H9 (cell line): ENCODE measurements around the gene CAVIN1. TPM values are rescaled to one million over a fixed set of nuclear protein-coding genes. Genes with fewer than 3 reads are reported as not detected.

Experiments
- DNase-seq: peaks from one replicate; pipeline ENCODE4 v3.0.0-alpha.2; 2017
- H2AFZ ChIP-seq: one replicate; pipeline ENCODE4 v1.6.1; 2013; ENCODE audit warnings: mild to moderate bottlenecking, low read length, control low read depth, moderate library complexity
- H2AK5ac ChIP-seq: 2 replicates; pipeline ENCODE4 v1.6.1; 2013; ENCODE audit warnings: low read length, control low read depth, mixed read lengths; ENCODE audit not compliant: insufficient read length
- H2BK120ac ChIP-seq: one replicate; pipeline ENCODE4 v1.6.1; 2013; ENCODE audit warnings: low read depth, mild to moderate bottlenecking, low read length, control low read depth, inconsistent platforms; ENCODE audit not compliant: poor library complexity, severe bottlenecking
- H2BK12ac ChIP-seq: 2 replicates; pipeline ENCODE4 v1.6.1; 2013; ENCODE audit warnings: low read length, control low read depth, mixed read lengths, low read depth; ENCODE audit not compliant: insufficient read length
- H2BK15ac ChIP-seq: 2 replicates; pipeline ENCODE4 v1.6.1; 2013; ENCODE audit warnings: low read depth, low read length, control low read depth
- H2BK20ac ChIP-seq: one replicate; pipeline ENCODE4 v1.6.1; 2013; ENCODE audit warnings: low read depth, mild to moderate bottlenecking, low read length, control low read depth, inconsistent platforms; ENCODE audit not compliant: poor library complexity, severe bottlenecking
- H2BK5ac ChIP-seq: 2 replicates; pipeline ENCODE4 v1.6.1; 2013; ENCODE audit warnings: low read length, control low read depth, mixed read lengths; ENCODE audit not compliant: insufficient read length
- H3K14ac ChIP-seq: 2 replicates; pipeline ENCODE4 v1.6.1; 2013; ENCODE audit warnings: low read length, control low read depth; ENCODE audit not compliant: insufficient read depth
- H3K18ac ChIP-seq: 2 replicates; pipeline ENCODE4 v1.6.1; 2013; ENCODE audit warnings: low read depth, mild to moderate bottlenecking, mixed read lengths, low read length, control low read depth; ENCODE audit not compliant: insufficient read length
- H3K23ac ChIP-seq: 2 replicates; pipeline ENCODE4 v1.6.1; 2013; ENCODE audit warnings: low read length, control low read depth, mixed read lengths, low read depth; ENCODE audit not compliant: insufficient read length
- H3K23me2 ChIP-seq: 2 replicates; pipeline ENCODE4 v1.6.1; 2013; ENCODE audit warnings: low read depth, mild to moderate bottlenecking, mixed read lengths, low read length, control low read depth; ENCODE audit not compliant: insufficient read length, poor library complexity, severe bottlenecking
- H3K27ac ChIP-seq: 2 replicates; pipeline ENCODE4 v1.5.1; 2013; ENCODE audit warnings: low read length, control low read depth, mixed read lengths, low read depth; ENCODE audit not compliant: insufficient read length
- H3K27me3 ChIP-seq: 2 replicates; pipeline ENCODE4 v1.6.1; 2013; ENCODE audit warnings: low read length, control low read depth, inconsistent platforms; ENCODE audit not compliant: insufficient read depth
- H3K4ac ChIP-seq: 2 replicates; pipeline ENCODE4 v1.6.1; 2013; ENCODE audit warnings: low read depth, mild to moderate bottlenecking, control low read depth, inconsistent platforms, low read length, moderate library complexity
- H3K4me1 ChIP-seq: 2 replicates; pipeline ENCODE4 v1.6.1; 2013; ENCODE audit warnings: low read length, control low read depth, inconsistent platforms; ENCODE audit not compliant: insufficient read depth
- H3K4me2 ChIP-seq: 2 replicates; pipeline ENCODE4 v1.6.1; 2013; ENCODE audit warnings: low read length, control low read depth, mixed read lengths; ENCODE audit not compliant: insufficient read length, insufficient read depth
- H3K56ac ChIP-seq: 2 replicates; pipeline ENCODE4 v1.6.1; 2013; ENCODE audit warnings: low read depth, mild to moderate bottlenecking, mixed read lengths, low read length, control low read depth; ENCODE audit not compliant: insufficient read length
- H3K79me1 ChIP-seq: 2 replicates; pipeline ENCODE4 v1.6.1; 2013; ENCODE audit warnings: low read depth, mild to moderate bottlenecking, moderate library complexity, low read length, control low read depth, inconsistent platforms; ENCODE audit not compliant: insufficient read depth, poor library complexity, severe bottlenecking
- H3K79me2 ChIP-seq: 2 replicates; pipeline ENCODE4 v1.6.1; 2013; ENCODE audit warnings: low read length, control low read depth, inconsistent platforms; ENCODE audit not compliant: insufficient read depth
- H3K9ac ChIP-seq: 2 replicates; pipeline ENCODE4 v1.6.1; 2013; ENCODE audit warnings: low read length, control low read depth, mixed read lengths; ENCODE audit not compliant: insufficient read length; ENCODE audit errors: extremely low read depth
- H3K9me3 ChIP-seq: one replicate; pipeline ENCODE4 v1.6.1; 2013; ENCODE audit warnings: low read depth, low read length, inconsistent platforms; ENCODE audit not compliant: control insufficient read depth
- H3T11ph ChIP-seq: one replicate; pipeline ENCODE4 v1.6.1; 2013; ENCODE audit warnings: mild to moderate bottlenecking, low read length, control low read depth, inconsistent platforms
- H4K20me1 ChIP-seq: one replicate; pipeline ENCODE4 v1.6.1; 2013; ENCODE audit not compliant: control insufficient read depth, insufficient read length, insufficient read depth
- H4K5ac ChIP-seq: 2 replicates; pipeline ENCODE4 v1.6.1; 2013; ENCODE audit warnings: low read depth, mild to moderate bottlenecking, mixed read lengths, low read length, control low read depth; ENCODE audit not compliant: insufficient read length
- H4K8ac ChIP-seq: replicated peaks from 2 replicates; pipeline ENCODE4 v1.6.1; 2013; ENCODE audit warnings: low read length, control low read depth, mixed read lengths, low read depth; ENCODE audit not compliant: insufficient read length
- H4K91ac ChIP-seq: 2 replicates; pipeline ENCODE4 v1.6.1; 2013; ENCODE audit warnings: low read depth, mild to moderate bottlenecking, moderate library complexity, mixed read lengths, low read length, control low read depth; ENCODE audit not compliant: insufficient read length
- H3K27ac Mint-ChIP-seq, 3 experiments: 2 replicates in 2 of 3; 3 replicates in 1 of 3; pipeline ENCODE4 v1.8.0; 2020 to 2021; ENCODE audit warnings: mixed read lengths in 3 of 3, mild to moderate bottlenecking in 1 of 3, moderate library complexity in 1 of 3
- H3K27me3 Mint-ChIP-seq: 2 replicates; pipeline ENCODE4 v1.8.0; 2021; ENCODE audit warnings: low read depth, mild to moderate bottlenecking, moderate library complexity, mixed read lengths
- H3K36me3 Mint-ChIP-seq, 3 experiments: 2 replicates in 2 of 3; 3 replicates in 1 of 3; pipeline ENCODE4 v1.8.0; 2020 to 2021; ENCODE audit warnings: low read depth in 3 of 3, mixed read lengths in 3 of 3; ENCODE audit not compliant: insufficient read depth in 1 of 3
- H3K4me1 Mint-ChIP-seq, 2 experiments: 2 replicates each; pipeline ENCODE4 v1.8.0; 2020; ENCODE audit warnings: mixed read lengths in 2 of 2
- H3K4me3 Mint-ChIP-seq, 2 experiments: 2 replicates in 1 of 2; 3 replicates in 1 of 2; pipeline ENCODE4 v1.8.0; 2020 to 2021; ENCODE audit warnings: mild to moderate bottlenecking in 2 of 2, mixed read lengths in 2 of 2, moderate library complexity in 1 of 2
- H3K9me3 Mint-ChIP-seq, 2 experiments: 2 replicates in 1 of 2; 3 replicates in 1 of 2; pipeline ENCODE4 v1.8.0; 2020; ENCODE audit warnings: mild to moderate bottlenecking in 2 of 2, mixed read lengths in 2 of 2, moderate library complexity in 1 of 2
- WGBS: extraction: QIAGEN DNeasy Blood & Tissue Kit; methylation state at CpG from one replicate; pipeline ENCODE4 v1.1.7; 2013; ENCODE audit warnings: missing lambda C conversion rate, low lambda C conversion rate, mixed read lengths; ENCODE audit not compliant: insufficient read length; ENCODE audit errors: extremely low coverage; 5-methylcytosine and 5-hydroxymethylcytosine counted together
- total RNA-seq: library from RNA; stranded (reverse); gene quantifications from 2 replicates; pipeline ENCODE4 v1.2.1, GENCODE V29; 2021
- TF ChIP-seq, protein P1 (sequence below): fragments of 200-600 bp; sonication (generic); conservative IDR thresholded peaks from 3 replicates; pipeline ENCODE4 v1.8.0; 2021; ENCODE audit warnings: antibody characterized with exemption, mild to moderate bottlenecking

CAVIN1 gene
- total RNA-seq, 1 experiment from 2014 or later = 65.2 TPM

GRCh38 chr17:42405963-42406495 lies 17.0 kb downstream of the CAVIN1 start:
- no CpG with 5 or more reads among the region's 26 CpGs for WGBS
- TF ChIP-seq, protein P1, sequence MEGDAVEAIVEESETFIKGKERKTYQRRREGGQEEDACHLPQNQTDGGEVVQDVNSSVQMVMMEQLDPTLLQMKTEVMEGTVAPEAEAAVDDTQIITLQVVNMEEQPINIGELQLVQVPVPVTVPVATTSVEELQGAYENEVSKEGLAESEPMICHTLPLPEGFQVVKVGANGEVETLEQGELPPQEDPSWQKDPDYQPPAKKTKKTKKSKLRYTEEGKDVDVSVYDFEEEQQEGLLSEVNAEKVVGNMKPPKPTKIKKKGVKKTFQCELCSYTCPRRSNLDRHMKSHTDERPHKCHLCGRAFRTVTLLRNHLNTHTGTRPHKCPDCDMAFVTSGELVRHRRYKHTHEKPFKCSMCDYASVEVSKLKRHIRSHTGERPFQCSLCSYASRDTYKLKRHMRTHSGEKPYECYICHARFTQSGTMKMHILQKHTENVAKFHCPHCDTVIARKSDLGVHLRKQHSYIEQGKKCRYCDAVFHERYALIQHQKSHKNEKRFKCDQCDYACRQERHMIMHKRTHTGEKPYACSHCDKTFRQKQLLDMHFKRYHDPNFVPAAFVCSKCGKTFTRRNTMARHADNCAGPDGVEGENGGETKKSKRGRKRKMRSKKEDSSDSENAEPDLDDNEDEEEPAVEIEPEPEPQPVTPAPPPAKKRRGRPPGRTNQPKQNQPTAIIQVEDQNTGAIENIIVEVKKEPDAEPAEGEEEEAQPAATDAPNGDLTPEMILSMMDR = peak; percentile 94
- Histone ChIP-seq H3K14ac (no peak overlapping the region), H3K9me3 (no peaks in the 10 kb centered on the region), H2BK15ac (no peak overlapping the region), H3K9ac (no peak overlapping the region), H4K91ac (no peak overlapping the region), H3K4me1 (peaks cover 10% of the 10 kb centered on the region; the same call in 1 of the 2 replicates), H3K27ac (no peak overlapping the region), H2AFZ (no peak overlapping the region), H2BK20ac (no peak overlapping the region), H3K56ac (no peak overlapping the region), H4K8ac (no peak overlapping the region), H3K79me1 (no peaks in the 10 kb centered on the region), H3K23me2 (no peaks in the 10 kb centered on the region), H3K79me2 (no peaks in the 10 kb centered on the region), H3K27me3 (no peaks in the 10 kb centered on the region), H2BK12ac (no peak overlapping the region), H2AK5ac (no peak overlapping the region), H3K18ac (no peak overlapping the region), H2BK120ac (no peak overlapping the region), H3K23ac (no peak overlapping the region), H3T11ph (no peak overlapping the region), H2BK5ac (no peak overlapping the region), H4K20me1 (no peaks in the 10 kb centered on the region), H3K4ac (no peak overlapping the region), H4K5ac (no peak overlapping the region), H3K4me2 (no peak overlapping the region)
- H3K9me3 Mint-ChIP-seq = no peaks in the 10 kb centered on the region
- no peaks in the 10 kb centered on the region for H3K27me3 Mint-ChIP-seq
- H3K4me3 Mint-ChIP-seq = peak overlapping the region in 1 of 2 experiments; percentile 42; a peak in 2 of 5 replicates
- DNase-seq = peak; percentile 89
- peaks cover 2 to 25% (median 16%) of the 10 kb centered on the region in 3 experiments; a peak in 6 of 7 replicates for H3K36me3 Mint-ChIP-seq
- peaks cover 40 to 64% of the 10 kb centered on the region in 2 experiments for H3K4me1 Mint-ChIP-seq
- H3K27ac Mint-ChIP-seq = no peak overlapping the region; a peak in 1 of 7 replicates
